ENCODE measurements around the gene ATXN3. TPM values are rescaled to one million over a fixed set of nuclear protein-coding genes. Genes with fewer than 3 reads are reported as not detected.
A peak's percentile ranks its signal among the peaks of the same experiment; 100 is the strongest.

ATXN3 gene
- 33.8 TPM for polyA plus RNA-seq (2012; ENCODE audit: insufficient read depth, insufficient read length)

GRCh38 chr14:92106143-92106926, at the start of gene ATXN3:
ATXN3 (minus strand) TSS chr14:92106582; CDS start chr14:92106552, 30 bp downstream.
- peak within 1 kb of the TSS; percentile 96 for H3K4me3 ChIP-seq (ENCODE audit: low read length)
- peak; percentile 98 for DNase-seq (ENCODE audit: low read depth, low spot score)

GRCh38 chr14:92154283-92154942, 48.0 kb upstream of the ATXN3 start:
- H3K4me3 ChIP-seq (ENCODE audit: low read length), result no peak overlapping the region
- DNase-seq (ENCODE audit: low read depth, low spot score), result no peak

- H3K4me3 ChIP-seq (ENCODE audit: low read length), result no peak overlapping the region
- DNase-seq (ENCODE audit: low read depth, low spot score), result no peak
Measured at GRCh38 chr14:92153581-92153980, 47.2 kb upstream of the ATXN3 start.

GRCh38 chr14:92144708-92145107, 38.3 kb upstream of the ATXN3 start:
- DNase-seq (ENCODE audit: low read depth, low spot score), result no peak
- H3K4me3 ChIP-seq (ENCODE audit: low read length), result no peak overlapping the region

- no peak for DNase-seq (ENCODE audit: low read depth, low spot score)
- H3K4me3 ChIP-seq (ENCODE audit: low read length), result no peak overlapping the region
Measured at GRCh38 chr14:92143962-92144361, 37.6 kb upstream of the ATXN3 start.

GRCh38 chr14:92143309-92143708, 36.9 kb upstream of the ATXN3 start:
- no peak overlapping the region for H3K4me3 ChIP-seq (ENCODE audit: low read length)
- DNase-seq (ENCODE audit: low read depth, low spot score), result no peak

GRCh38 chr14:92135269-92135668, 28.9 kb upstream of the ATXN3 start:
- H3K4me3 ChIP-seq (ENCODE audit: low read length), result no peak overlapping the region
- DNase-seq (ENCODE audit: low read depth, low spot score), result peak; percentile 35

GRCh38 chr14:92134456-92134855, 28.1 kb upstream of the ATXN3 start:
- H3K4me3 ChIP-seq (ENCODE audit: low read length), result no peak overlapping the region
- DNase-seq (ENCODE audit: low read depth, low spot score), result no peak

- H3K4me3 ChIP-seq (ENCODE audit: low read length), result peak overlapping the region; percentile 98
- DNase-seq (ENCODE audit: low read depth, low spot score), result no peak
Measured at GRCh38 chr14:92122761-92123160, 16.4 kb upstream of the ATXN3 start.

GRCh38 chr14:92122351-92122677, 15.9 kb upstream of the ATXN3 start:
- peak overlapping the region; percentile 98 for H3K4me3 ChIP-seq (ENCODE audit: low read length)
- no peak for DNase-seq (ENCODE audit: low read depth, low spot score)

GRCh38 chr14:92121670-92122350, 15.4 kb upstream of the ATXN3 start, which contains the start of the genes CPSF2 and NDUFB1:
CPSF2 (plus strand) TSS chr14:92121969; CDS start chr14:92130985, 9,016 bp downstream.
NDUFB1 (minus strand) TSS chr14:92121706; CDS start chr14:92117637, 4,069 bp downstream.
- H3K4me3 ChIP-seq (ENCODE audit: low read length), result peak within 1 kb of the TSS; percentile 98
- DNase-seq (ENCODE audit: low read depth, low spot score), result peak; percentile 72

- no peak for DNase-seq (ENCODE audit: low read depth, low spot score)
- H3K4me3 ChIP-seq (ENCODE audit: low read length), result peak overlapping the region; percentile 98
Measured at GRCh38 chr14:92121207-92121669, 14.9 kb upstream of the ATXN3 start.

GRCh38 chr14:92109490-92109889, 3.1 kb upstream of the ATXN3 start:
- no peak for DNase-seq (ENCODE audit: low read depth, low spot score)

GRCh38 chr14:92108345-92109254, 2.2 kb upstream of the ATXN3 start:
- peak; percentile 68 for DNase-seq (ENCODE audit: low read depth, low spot score)
- H3K4me3 ChIP-seq (ENCODE audit: low read length), result peak overlapping the region; percentile 15

More at GRCh38 chr14:92109490-92109889, 3.1 kb upstream of the ATXN3 start:
- H3K4me3 ChIP-seq (ENCODE audit: low read length), result no peak overlapping the region

- no peak for DNase-seq (ENCODE audit: low read depth, low spot score)
- H3K4me3 ChIP-seq (ENCODE audit: low read length), result peak overlapping the region; percentile 96
Measured at GRCh38 chr14:92105893-92106142, 564 bp downstream of the ATXN3 start.

- no peak for DNase-seq (ENCODE audit: low read depth, low spot score)
- H3K4me3 ChIP-seq (ENCODE audit: low read length), result peak overlapping the region; percentile 96
Measured at GRCh38 chr14:92105073-92105892, 1.1 kb downstream of the ATXN3 start.

GRCh38 chr14:92103363-92103989, 2.9 kb downstream of the ATXN3 start:
- no peak overlapping the region for H3K4me3 ChIP-seq (ENCODE audit: low read length)
- DNase-seq (ENCODE audit: low read depth, low spot score), result no peak

GRCh38 chr14:92099802-92100201, 6.6 kb downstream of the ATXN3 start:
- no peak for DNase-seq (ENCODE audit: low read depth, low spot score)
- H3K4me3 ChIP-seq (ENCODE audit: low read length), result no peak overlapping the region

Data from Jurkat, Clone E6-1 (cell line).